GM12801 (cell line): ENCODE results near the gene MGAT3.

ENCODE experiments used
- CTCF ChIP-seq: IDR thresholded peaks from one replicate; pipeline ENCODE4 v1.5.1; 2011; ENCODE audit warnings: control low read depth; ENCODE audit not compliant: insufficient read length; ENCODE audit errors: extremely low read depth

Gene MGAT3

GRCh38 chr22:39491696-39492095 is 34.9 kb downstream of the MGAT3 start:
- no peak for TF ChIP-seq CTCF

- TF ChIP-seq CTCF = no peak
Measured at GRCh38 chr22:39492186-39492585, 35.4 kb downstream of the MGAT3 start.

GRCh38 chr22:39493759-39494158 is 36.9 kb downstream of the MGAT3 start:
- no peak for TF ChIP-seq CTCF

DNA sequence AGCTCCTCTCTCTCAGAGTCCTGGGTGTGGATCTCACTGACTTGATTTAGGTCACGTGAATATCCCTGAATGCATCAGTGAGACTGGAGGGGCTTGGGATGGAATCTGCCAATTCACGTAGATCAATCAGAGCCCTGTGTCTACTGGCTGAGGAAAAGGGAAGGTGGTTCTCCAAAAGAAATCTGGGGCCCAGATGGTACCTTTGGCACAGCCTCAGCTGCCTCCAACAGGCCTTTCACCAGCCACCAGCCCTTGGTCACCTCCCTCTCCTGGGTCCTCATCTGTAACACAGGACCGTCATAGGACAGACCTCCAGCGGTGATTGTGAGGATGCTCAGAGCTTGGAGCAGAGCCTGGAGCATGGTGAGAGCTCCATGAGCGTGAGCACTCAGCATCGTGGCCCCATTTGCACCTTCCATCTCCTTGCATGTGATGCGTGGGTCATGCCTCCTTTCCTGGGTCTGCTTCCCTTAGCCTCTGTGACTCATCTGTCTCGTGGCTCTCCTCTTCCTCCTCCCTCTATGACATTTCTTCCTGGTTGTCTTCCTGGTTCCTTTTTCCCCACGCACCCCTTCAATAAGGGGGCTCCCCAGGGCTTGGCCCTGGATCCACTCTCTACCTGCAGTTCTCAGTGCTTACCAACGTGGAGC is 37.8 kb downstream of the MGAT3 start:
- no peak for TF ChIP-seq CTCF

GRCh38 chr22:39496131-39496838 is 39.5 kb downstream of the MGAT3 start:
- TF ChIP-seq CTCF = no peak

- TF ChIP-seq CTCF = no peak
Measured at GRCh38 chr22:39497429-39497828, 40.6 kb downstream of the MGAT3 start.

GRCh38 chr22:39498368-39498767 is 41.6 kb downstream of the MGAT3 start:
- TF ChIP-seq CTCF = no peak
